ENCODE data around the gene PARVB.

The PARVB gene

DNA sequence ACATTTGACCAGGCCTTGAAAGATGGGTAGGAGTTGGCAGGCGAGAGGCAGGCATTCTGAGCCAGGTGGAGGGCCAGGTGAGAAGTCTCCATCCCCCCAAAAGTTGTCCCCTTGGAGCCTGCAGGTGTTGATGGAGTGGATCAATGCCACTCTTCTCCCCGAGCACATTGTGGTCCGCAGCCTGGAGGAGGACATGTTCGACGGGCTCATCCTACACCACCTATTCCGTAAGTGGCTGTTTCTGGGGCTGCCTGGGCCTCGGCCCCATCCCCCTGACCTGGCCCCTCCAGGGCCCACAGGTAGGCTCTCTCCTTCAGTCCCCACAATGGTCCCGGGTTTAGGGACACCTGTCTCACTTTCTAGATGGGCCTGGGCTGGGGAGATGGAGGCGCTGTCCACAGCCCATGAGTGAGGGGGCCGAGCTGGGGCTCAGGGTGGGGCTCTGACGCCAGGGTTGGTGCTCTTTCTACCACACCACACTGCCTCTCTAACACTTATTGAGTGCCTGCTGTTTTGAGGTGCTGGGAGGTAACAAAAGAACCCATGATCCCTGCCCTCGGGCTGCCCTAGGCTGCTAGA is 163.6 kb downstream of the PARVB start:
- no peak for DNase-seq

DNA sequence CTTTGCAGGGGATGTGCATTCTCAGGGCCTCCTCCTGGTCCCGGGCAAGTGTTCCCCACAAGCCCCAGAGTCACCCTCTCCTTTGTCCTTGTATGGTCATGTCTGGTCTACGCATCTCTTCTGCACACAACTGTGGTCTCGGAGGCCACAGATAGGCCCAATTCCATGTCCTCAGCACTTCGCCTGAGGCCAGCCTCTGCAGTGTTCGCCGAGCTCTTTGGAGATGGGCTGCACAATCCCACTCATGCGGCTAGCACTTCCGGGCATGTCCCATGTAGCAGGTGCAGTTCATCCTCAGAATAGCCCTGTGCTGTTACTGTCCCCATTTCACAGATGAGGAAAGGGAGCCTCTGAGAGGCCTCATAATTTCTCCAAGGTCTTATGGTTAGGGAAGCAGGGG is 164.2 kb downstream of the PARVB start:
- no peak for DNase-seq

DNA sequence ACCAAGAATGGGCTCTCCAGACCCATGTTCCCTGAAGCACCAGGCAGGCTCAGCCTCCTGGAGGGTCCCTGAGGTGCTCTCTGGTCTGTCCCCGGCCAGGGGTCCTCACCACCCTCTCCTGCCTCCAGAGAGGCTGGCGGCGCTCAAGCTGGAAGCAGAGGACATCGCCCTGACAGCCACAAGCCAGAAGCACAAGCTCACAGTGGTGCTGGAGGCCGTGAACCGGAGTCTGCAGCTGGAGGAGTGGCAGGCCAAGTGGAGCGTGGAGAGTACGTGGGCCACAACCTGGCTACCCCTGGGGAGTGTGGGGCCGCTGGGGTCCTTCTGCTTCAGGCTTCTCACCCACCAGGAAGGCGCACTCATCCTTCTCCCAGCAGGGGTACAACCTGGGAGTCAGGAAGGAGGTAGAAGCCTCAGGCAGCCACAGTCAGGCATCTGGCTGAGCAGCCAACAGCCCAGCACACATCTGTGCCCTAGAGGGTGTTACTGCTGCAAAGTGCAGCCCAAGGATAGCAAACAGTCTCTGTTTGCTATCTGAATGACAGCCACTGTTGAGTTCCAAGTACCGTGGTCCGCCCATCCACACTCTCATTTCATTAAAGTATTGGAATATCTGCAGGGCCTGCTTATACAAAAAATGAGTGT is 165.0 kb downstream of the PARVB start:
- no peak for DNase-seq

DNA sequence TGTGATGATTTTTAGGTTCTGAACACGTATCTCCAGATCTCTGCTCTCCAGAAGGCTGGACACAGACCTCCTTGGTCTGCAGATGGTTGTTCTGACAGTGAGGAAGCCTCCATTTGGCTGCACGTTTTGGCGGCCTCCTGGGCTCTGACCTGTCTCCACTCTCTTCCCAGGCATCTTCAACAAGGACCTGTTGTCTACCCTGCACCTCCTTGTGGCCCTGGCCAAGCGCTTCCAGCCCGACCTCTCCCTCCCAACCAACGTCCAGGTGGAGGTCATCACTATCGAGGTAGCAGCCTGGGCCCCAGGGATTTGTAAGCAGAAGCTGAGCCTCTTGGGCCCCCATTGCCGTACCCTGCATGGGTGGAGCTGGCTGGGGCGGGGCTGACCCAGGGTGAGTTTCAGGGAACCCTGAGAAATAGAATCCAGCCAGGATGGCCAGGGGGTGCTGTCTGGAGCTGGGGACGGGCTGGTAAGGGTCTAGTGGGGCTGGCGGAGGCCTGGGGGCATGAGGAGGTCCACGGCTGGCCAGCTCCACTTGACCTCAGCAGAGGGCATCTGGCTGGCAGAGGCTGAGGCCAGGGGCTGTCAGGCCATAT is 166.4 kb downstream of the PARVB start:
- no peak for DNase-seq

DNA sequence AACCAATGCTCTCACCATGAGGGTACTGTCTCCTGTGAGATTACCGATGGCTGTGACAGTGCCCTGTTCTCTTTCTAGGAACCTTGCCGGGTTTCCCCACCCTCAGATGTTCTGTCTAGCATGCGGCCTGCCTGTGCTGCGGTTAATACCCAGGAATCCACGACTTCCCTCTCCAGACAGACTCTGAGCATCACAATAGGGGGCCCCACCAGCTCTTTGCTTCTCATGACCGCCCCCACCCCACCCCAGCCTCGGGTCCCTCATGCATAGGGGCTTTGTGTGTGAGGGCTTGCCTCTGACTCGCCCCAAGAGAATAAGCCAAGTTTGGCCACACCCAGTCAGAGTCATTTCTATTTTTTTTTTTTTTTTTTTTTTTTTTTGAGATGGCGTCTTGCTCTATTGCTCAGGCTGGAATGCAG is 166.9 kb downstream of the PARVB start:
- no peak for DNase-seq

DNA sequence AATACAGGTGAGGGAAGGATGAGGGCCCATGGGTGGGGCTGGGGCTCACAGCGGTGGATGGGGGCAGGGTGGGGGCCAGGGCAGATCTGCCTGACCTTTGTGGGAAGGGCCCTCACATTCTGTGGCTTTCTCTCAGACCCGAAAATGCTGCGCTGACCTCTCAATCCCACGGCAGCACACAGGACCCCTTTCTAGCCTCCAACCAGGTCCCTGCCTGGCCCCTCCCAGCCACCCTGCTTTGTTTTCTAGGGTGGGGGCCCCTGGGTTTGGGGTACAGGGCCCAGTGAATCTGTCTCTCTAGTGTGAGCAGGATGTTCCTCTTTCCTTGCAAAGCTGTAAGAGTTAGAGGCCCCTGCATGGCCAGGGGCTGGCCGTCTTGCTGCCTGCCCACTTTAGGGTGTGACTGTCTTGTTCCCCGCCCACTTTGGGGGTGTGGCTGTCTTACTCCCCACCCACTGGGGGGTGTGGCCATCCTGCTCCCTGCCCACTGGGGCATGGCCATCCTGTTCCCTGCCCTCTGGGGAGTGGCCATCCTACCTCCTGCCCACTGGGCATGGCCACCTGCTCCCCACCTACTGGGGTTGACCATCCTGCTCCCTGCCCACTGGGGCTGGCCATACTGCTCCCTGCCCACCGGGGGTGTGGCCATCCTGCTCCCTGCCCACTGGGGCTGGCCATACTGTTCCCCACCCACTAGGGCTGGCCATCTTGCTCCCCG is 168.2 kb downstream of the PARVB start:
- no peak for DNase-seq

DNA sequence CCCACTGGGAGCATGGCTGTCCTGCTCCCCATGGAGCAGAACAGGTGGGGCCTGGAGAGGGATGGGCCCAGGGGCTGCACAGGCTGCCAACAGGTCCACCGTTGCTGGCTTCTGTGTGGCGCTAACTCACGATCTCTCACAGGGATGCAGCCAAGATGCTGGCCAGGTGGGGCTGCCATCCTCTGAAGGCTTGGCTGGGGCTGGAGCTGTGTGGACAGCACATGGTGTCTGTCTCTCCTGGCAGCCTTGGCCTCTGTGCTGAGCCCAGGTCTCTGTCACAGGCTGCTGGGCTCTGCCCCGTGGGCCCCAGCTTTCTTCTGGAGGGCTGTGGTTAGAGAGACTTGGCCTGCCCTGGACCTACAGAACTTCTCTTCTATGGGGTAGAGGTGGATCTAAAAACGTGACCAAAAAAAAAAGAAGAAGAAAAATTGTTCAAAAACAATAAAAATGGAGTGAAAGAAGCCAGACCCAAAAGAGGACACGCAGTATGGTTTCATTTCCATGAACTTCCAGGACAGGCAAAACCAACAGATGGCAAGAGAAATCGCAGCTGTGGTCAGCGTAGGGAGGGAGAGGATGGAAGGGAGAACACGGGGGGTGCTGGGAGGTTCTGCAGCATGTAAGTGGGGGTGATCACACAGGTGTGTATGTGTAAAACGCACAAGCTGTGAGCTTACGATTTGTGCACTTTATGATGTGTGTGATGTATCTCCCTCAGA is 168.9 kb downstream of the PARVB start:
- DNase-seq: no peak

DNA sequence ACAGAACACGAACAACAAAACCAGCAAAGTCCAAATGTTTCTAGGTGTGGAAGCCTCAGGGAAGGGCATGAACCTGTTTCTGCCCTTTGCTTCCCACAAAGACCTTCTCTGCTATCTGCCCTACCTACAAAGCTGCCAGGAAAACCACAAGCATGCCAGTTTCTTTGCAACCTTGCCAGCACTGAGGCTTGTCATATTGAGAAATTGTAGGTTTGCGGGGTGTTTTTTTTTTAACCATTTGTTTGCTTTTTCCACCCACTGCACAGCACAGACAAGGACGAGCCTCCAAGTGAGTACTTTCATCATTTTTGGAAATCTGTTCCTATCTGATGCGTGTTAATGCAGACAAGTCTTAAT is 169.4 kb downstream of the PARVB start:
- peak; percentile 30 for DNase-seq

DNA sequence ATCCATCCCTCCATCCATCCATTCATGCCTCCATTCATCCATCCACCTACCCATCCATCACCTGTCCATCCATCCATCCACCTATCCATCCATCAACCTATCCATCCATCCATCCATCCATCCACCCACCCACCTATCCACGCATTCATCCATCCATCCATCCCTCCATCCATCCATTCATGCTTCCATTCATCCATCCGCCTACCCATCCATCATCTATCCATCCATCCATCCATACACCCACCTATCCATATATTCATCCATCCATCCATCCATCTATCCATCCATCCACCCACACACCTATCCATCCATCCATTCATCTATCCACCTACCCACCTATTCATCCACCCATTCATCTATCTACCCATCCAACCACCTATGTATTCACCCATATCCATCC is 170.5 kb downstream of the PARVB start:
- no peak for DNase-seq

DNA sequence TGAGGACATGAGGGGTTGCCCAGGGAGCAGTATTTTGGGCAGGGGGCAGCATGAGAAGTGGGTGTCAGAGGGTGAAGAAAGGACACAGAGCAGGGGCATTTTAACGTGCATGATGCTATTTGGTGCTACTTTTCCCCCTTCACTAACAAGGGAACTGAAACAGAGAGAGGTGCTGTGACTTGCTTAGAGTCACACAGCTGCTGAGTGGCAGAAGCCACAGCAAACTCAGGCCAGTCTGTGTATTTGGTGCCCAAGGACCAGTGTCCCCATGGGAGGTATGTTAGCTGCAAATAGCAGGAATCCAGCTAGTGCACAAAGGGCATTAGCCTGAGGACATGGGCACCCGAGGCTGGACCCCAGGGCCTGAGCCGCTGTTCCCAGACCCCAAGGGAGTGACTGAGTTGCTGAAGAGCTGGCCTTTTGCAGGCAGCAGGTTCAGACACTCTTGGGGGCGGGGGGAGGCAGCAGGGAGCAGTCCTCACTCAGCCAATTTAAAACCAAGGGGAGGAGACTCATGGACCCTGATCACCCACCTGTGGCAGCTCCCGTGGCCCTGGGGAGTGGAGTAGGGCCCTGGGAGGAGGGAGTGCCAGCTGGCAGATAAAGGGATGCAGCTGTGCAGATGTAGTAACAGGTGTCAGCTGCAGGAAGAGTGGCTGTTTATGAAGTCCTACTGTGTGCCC is 171.2 kb downstream of the PARVB start:
- no peak for DNase-seq

DNA sequence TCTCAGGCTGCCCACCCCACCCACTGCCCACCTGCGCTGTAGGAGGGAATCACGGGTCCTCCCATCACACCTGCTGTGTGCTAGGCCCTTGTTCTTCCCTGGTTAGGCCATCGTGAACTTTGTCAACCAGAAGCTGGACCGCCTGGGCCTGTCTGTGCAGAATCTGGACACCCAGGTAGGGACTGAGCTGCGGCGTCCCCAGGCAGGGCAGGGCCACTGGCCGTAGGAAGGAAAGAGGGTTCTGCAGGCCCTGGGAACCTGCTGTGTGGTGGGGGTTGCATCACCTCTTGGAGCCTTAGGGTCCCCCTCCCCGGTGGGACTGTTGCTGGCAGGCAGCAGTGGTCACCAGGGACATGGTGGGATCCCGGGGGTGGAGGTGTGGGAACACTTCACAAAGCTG is 172.1 kb downstream of the PARVB start:
- DNase-seq: no peak

DNA sequence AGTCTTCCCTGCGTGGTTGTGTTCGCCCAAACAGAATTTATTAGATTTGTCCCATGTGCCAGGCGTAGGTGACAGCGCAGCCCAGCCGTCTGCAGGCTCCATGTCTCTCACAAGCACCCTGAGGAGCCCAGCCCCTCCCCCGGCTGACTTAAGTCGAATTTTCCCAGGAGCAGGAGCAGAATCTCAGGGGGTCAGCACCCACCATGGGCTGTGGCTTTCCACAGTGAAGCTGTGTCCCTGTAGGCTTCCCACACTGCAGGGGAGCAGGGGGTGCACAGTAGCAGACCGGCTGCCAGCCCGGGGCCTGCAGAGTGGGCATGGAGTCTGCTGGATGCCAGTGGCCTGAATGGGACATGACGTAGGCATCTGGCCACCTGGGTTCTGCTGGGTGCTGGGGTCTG is 172.6 kb downstream of the PARVB start:
- peak; percentile 12 for DNase-seq

DNA sequence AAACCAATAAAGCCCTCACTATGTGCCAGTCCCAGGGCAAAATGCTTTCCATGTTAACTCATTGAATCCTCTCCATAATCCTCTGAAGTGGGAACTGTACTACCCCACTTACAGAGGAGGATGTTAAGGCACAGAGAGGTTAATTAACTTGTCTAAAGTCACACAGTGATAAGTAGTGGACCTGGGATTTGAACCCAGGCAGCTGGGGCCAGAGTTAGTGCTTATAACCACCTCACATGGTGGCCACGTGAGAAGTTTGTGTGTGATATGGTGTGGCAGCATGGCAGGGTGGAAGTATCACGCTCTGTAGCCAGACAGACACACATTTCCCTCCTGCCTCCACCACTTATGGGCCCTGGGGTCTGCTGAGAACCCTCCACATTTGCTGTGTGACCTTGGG is 173.2 kb downstream of the PARVB start:
- no peak for DNase-seq

DNA sequence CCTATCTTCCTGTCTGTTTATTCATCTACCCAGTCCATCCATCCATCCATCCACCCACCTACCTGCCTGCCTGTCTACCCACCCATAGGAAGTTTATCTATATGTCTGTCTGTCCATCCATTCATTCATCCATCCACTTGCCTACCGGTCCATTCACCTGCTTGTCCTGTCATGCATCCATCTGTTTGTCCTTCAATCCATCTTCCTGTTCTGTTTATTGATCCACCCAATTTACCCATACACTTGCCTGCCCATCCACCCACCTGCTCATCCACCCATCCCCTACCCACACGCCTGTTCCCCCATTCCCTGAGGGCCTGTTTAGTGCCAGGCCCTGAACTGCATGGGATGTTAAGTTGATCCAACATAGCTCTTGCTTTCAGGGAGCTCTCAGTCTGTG is 175.1 kb downstream of the PARVB start:
- DNase-seq: no peak

DNA sequence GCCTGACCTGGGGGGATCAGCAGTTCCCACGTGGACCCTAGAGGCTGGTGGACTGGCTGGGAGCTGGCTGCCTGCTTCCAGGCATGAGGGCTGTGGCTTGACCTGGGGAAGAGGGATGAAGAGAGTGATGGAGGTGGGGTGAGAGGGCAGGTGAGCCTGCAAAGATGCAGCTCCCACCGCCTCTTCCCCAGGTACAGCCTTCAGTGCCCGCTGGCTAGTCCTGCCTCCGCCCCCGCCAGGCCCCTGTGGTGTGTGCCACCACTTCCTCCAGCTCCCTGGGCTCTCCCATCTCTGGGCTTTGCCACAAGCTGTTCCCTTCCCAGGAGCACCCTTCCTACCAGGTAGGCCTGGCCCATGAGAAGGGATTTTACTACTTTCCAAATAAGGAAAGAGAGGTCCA is 175.8 kb downstream of the PARVB start:
- DNase-seq: no peak

DNA sequence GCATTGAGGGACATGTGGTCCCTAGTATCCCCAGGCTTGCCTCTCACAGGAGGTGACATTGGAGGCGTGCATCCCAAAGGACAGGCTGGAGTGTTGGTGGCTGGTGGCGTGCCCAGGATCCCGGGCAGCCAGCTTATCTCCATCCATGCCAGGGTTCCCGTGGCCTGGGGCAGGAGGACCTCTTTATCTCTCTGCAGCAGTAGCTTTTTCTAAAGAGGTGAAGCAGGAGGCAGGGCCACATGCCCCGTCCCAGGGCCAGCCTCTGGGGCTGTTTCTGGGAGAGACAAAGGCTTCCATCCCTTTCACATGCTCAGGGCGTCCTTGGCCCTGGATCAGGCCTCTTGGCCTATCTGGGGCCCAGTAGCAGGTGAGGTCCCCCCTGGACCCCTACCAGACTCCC is 176.3 kb downstream of the PARVB start:
- no peak for DNase-seq

DNA sequence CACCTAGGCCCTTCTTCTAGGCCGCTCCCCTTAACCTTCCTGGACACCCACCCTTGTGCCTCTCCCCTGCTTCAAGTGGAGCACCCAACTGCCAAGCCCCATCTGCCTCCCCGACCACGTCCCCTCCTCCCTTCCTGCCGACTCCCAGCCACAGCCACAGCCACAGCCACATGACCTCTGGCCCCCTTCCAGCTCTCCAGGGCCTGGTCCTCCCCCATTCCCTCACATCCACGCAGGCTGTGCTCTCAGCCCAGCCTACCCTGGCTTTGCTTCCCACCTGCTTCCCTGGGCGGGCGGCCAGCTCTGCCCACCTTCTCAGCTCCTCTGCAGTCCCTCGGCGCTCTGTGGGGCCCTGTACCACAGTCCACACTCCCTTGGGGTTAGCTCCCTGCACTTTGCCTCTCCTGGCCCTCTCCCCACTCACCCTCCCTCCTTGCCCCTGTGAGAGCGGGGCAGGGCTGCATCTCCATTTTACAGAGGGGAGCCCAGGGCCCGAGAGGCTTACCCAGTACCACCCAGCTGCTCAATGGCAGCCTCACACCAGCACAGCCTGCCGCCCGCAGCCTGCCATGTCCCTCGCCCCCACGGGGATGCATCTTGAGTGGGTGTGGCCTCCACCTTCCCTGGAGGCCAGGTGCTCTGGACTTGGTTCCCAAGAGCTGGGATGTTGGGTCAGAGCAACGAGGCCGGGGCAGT is 176.9 kb downstream of the PARVB start:
- peak; percentile 43 for DNase-seq

DNA sequence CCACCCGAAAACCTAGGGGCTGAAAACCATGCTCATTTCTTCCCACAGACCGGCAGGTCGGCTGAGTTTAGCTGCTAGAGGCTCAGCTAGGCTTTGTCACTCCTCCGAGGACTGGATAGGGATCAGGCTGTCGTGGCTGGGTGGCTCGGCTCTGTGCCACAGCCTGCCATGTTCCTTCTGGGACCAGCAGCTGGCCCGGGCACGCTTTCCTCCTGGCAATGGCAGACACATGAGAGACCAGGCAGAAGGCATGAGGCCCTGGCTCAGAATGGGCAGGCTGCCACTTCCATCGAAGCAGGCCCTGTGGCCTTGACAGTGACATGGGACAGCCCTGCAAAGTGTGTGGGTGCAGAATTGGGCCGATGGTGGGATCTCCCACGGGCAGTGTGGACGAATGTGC is 177.6 kb downstream of the PARVB start:
- peak; percentile 87 for DNase-seq

DNA sequence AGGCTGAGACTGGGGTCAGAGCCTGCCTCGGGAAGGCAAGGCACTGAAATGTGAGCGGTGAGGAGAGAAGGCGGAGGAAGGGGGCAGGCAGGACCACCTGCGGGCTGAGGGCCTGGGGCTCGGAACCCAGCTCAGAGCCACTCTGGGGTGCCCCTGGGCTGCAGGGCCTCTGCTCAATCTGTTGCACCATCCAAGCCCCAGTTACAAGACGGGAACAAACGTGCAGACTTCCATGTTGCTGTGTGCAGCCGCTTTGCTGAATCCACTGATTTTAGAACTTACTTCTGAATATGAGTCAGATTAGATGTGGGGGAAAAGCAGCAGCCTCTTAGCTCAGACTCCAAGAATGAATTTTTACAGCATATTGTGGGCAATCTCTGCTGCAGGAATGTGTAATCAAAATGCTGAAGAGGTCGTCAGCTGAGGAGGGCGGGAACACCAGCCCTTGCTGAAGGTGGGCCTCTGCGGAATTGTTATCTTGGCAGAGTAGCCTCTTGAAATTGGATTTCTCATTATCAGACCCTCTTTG is 178.2 kb downstream of the PARVB start:
- DNase-seq: no peak

DNA sequence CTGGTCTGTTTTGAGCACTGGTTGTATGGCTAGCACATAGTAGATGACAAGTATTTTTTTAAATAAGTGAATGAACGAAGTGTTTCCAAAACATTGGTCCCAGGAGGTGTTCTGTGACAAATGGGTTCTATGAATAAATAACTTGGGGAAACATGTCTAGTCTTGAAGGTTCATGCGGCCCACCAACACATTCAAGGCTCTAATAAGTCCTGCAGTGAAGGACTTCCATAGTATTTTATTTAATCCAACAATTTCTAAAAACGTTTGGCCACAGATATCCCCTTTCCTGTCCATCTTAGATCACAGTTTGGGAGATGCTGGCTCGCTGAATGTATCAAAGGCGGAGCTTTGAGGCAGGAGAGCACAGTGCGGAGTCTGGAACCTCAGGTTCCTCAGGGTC is 179.1 kb downstream of the PARVB start:
- DNase-seq: no peak

DNA sequence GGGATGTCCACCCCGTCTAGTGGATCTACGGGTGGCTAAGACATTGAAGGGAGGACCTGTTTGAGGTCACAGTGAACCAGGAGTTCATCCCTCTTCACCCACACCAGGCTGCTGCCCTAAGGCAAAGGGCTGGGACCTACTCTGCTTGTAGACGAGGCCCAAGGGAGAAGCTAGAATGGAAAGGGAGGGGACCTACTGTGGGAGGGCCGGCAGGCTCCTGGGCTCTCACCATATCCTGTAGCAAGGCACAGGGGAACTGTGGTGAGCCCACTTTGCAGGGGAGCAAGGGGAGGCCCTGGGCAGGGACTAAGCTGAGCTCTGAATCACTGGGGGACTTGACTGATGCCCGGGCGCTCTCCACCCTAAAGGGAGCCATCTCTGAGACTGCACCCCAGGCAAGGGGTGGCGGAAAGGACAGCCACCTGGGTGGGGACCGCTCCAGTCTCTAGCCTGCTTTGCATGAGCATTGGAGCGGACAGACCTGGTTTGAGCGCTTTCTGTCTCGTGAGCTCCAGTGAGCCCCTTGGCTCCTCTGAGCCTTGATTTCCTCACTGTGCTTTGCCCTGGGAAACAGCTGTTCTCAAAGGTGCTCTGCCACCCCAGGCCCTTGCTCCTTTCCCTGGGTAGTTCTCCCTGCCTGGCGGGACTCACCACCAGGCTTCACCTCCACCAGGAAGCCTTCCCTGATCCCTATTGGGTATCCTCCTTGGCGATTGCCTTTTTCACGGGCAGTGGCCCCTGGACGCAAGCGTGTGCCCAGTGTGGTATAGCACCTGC is 180.8 kb downstream of the PARVB start:
- no peak for DNase-seq
